ENCODE measurements around the gene NEAT1. TPM values are rescaled to one million over a fixed set of nuclear protein-coding genes. Genes with fewer than 3 reads are reported as not detected.
A peak's percentile ranks its signal among the peaks of the same experiment; 100 is the strongest.

Gene NEAT1
- total and polyA plus RNA-seq, 8 donors: 106 to 1,441 (median 149) TPM

GRCh38 chr11:65401803-65402248, 20.8 kb upstream of the NEAT1 start:
- DNase-seq: no peak
- Histone ChIP-seq H3K9me3 (no peaks in the 10 kb centered on the region), H3K4me3 (no peak overlapping the region), H3K27ac (no peak overlapping the region), H3K36me3 (peaks cover 0 to 95% of the 10 kb centered on the region in 2 donors), H3K27me3 (no peaks in the 10 kb centered on the region), H3K4me1 (peaks cover 4 to 17% of the 10 kb centered on the region in 2 donors)
- no peak for TF ChIP-seq CTCF (IDR thresholded peaks at IDR 0.05)
- intact Hi-C loops (cut with DNase I): no loop called here
- no peak for ATAC-seq

GRCh38 chr11:65402790-65403189, 19.8 kb upstream of the NEAT1 start:
- ATAC-seq (no peak), DNase-seq (peak in 1 of 4 donors; percentile 1)
- Histone ChIP-seq H3K4me3 (no peak overlapping the region), H3K36me3 (peaks cover 0 to 95% of the 10 kb centered on the region in 2 donors), H3K9me3 (no peaks in the 10 kb centered on the region), H3K27ac (no peak overlapping the region), H3K27me3 (no peaks in the 10 kb centered on the region), H3K4me1 (peaks cover 4 to 17% of the 10 kb centered on the region in 2 donors)
- no peak for TF ChIP-seq CTCF (IDR thresholded peaks at IDR 0.05)
- intact Hi-C loops (cut with DNase I): no loop called here

GRCh38 chr11:65403607-65404121, 18.9 kb upstream of the NEAT1 start:
- no peaks in the 10 kb centered on the region for H3K9me3 ChIP-seq

GRCh38 chr11:65404210-65404609, 18.4 kb upstream of the NEAT1 start:
- ATAC-seq (no peak), DNase-seq (peak in 1 of 4 donors; percentile 49)
- H3K9me3 ChIP-seq: no peaks in the 10 kb centered on the region
- intact Hi-C loops (cut with DNase I): no loop called here
- peaks cover 4 to 17% of the 10 kb centered on the region in 2 donors for H3K4me1 ChIP-seq
- H3K4me3 ChIP-seq: no peak overlapping the region
- no peak for TF ChIP-seq CTCF (IDR thresholded peaks at IDR 0.05)
- H3K27ac ChIP-seq: peak overlapping the region; percentile 26 to 72
- H3K36me3 ChIP-seq: peaks cover 0 to 95% of the 10 kb centered on the region in 2 donors
- no peaks in the 10 kb centered on the region for H3K27me3 ChIP-seq

More at GRCh38 chr11:65403607-65404121, 18.9 kb upstream of the NEAT1 start:
- intact Hi-C loops (cut with DNase I): no loop called here
- H3K4me3 ChIP-seq: no peak overlapping the region
- peak in 1 of 4 donors; percentile 69 for DNase-seq
- H3K27me3 ChIP-seq: no peaks in the 10 kb centered on the region
- ATAC-seq: peak; percentile 46
- H3K4me1 ChIP-seq: peaks cover 4 to 17% of the 10 kb centered on the region in 2 donors
- peaks cover 0 to 95% of the 10 kb centered on the region in 2 donors for H3K36me3 ChIP-seq
- no peak for TF ChIP-seq CTCF (IDR thresholded peaks at IDR 0.05)
- H3K27ac ChIP-seq: peak overlapping the region; percentile 26 to 72

- no peaks in the 10 kb centered on the region for H3K9me3 ChIP-seq
- intact Hi-C loops (cut with DNase I): no loop called here
- ATAC-seq: peak; percentile 33
- H3K36me3 ChIP-seq: peaks cover 0 to 95% of the 10 kb centered on the region in 2 donors
- peak in 1 of 4 donors; percentile 60 for DNase-seq
- no peak overlapping the region for H3K27ac ChIP-seq
- peaks cover 4 to 17% of the 10 kb centered on the region in 2 donors for H3K4me1 ChIP-seq
- TF ChIP-seq CTCF (IDR thresholded peaks at IDR 0.05): no peak
- H3K4me3 ChIP-seq: no peak overlapping the region
- no peaks in the 10 kb centered on the region for H3K27me3 ChIP-seq
Observed at GRCh38 chr11:65404638-65405339, 17.8 kb upstream of the NEAT1 start.
